CD14-positive monocyte (primary cell): ENCODE results near the gene ST7. TPM values are rescaled to one million over a fixed set of nuclear protein-coding genes. Genes with fewer than 3 reads are reported as not detected.

Source experiments
- DNase-seq, 3 donors: peaks; one replicate each; pipeline ENCODE4 v3.0.0-alpha.2; 2011 to 2022
- H2AFZ ChIP-seq: 2 replicates; pipeline ENCODE4 v1.6.0; 2012; ENCODE audit warnings: mild to moderate bottlenecking, low read depth, low read length, inconsistent platforms; ENCODE audit not compliant: insufficient read depth, poor library complexity, severe bottlenecking
- H3K27ac ChIP-seq, 2 donors: 1 replicate in 1 of 2; 2 replicates in 1 of 2; pipeline ENCODE4 v1.5.1; 2012 to 2013; ENCODE audit warnings: low read length in 2 of 2, control low read depth in 1 of 2, inconsistent platforms in 1 of 2, low read depth in 1 of 2, mild to moderate bottlenecking in 1 of 2
- H3K27me3 ChIP-seq, 2 donors: one replicate each; pipeline versions ENCODE4 v1.6.0 to v1.6.1; 2011 to 2013; ENCODE audit warnings: low read length in 2 of 2; ENCODE audit not compliant: control insufficient read depth in 2 of 2, insufficient read depth in 2 of 2
- H3K36me3 ChIP-seq, 2 donors: replicated peaks in 1 of 2; 1 replicate in 1 of 2; 2 replicates in 1 of 2; pipeline versions ENCODE4 v1.5.1 to v1.6.1; 2012 to 2013; ENCODE audit warnings: low read length in 2 of 2, control low read depth in 1 of 2, inconsistent platforms in 1 of 2, mild to moderate bottlenecking in 1 of 2; ENCODE audit not compliant: insufficient read depth in 2 of 2, control insufficient read depth in 1 of 2
- H3K4me1 ChIP-seq, 2 donors: 1 replicate in 1 of 2; 2 replicates in 1 of 2; pipeline versions ENCODE4 v1.5.1 to v1.6.1; 2012 to 2013; ENCODE audit warnings: low read length in 2 of 2, control low read depth in 1 of 2, inconsistent platforms in 1 of 2, mild to moderate bottlenecking in 1 of 2, moderate library complexity in 1 of 2; ENCODE audit not compliant: insufficient read depth in 2 of 2, control insufficient read depth in 1 of 2
- H3K4me2 ChIP-seq: replicated peaks from 2 replicates; pipeline ENCODE3; 2012; ENCODE audit warnings: low read length, moderate library complexity, mild to moderate bottlenecking; ENCODE audit not compliant: poor library complexity, severe bottlenecking; ENCODE audit errors: extremely low read depth
- H3K4me3 ChIP-seq, 3 experiments: fragments of 200-600 bp in 1 of 3; sonication (generic) in 1 of 3; replicated peaks in 1 of 3; 1 replicate in 2 of 3; 2 replicates in 1 of 3; pipeline ENCODE4 v1.5.1; 2011 to 2013; ENCODE audit warnings: low read length in 3 of 3, mild to moderate bottlenecking in 3 of 3, control low read depth in 2 of 3, low read depth in 2 of 3, inconsistent platforms in 1 of 3, moderate library complexity in 1 of 3
- H3K79me2 ChIP-seq: 2 replicates; pipeline ENCODE4 v1.6.0; 2012; ENCODE audit warnings: mild to moderate bottlenecking, control low read depth, inconsistent platforms, low read length, moderate library complexity; ENCODE audit not compliant: insufficient read depth
- H3K9ac ChIP-seq: 2 replicates; pipeline ENCODE4 v1.6.0; 2017; ENCODE audit warnings: low read length, mild to moderate bottlenecking; ENCODE audit not compliant: insufficient read depth, poor library complexity, severe bottlenecking
- H3K9me3 ChIP-seq, 2 donors: replicated peaks in 1 of 2; 1 replicate in 1 of 2; 2 replicates in 1 of 2; pipeline versions ENCODE4 v1.5.1 to v1.6.1; 2012 to 2013; ENCODE audit warnings: low read length in 2 of 2, control low read depth in 1 of 2; ENCODE audit not compliant: control insufficient read depth in 1 of 2, insufficient read depth in 1 of 2
- H4K20me1 ChIP-seq: 2 replicates; pipeline ENCODE4 v1.6.0; 2012; ENCODE audit warnings: mild to moderate bottlenecking, low read length, control low read depth, moderate library complexity; ENCODE audit not compliant: insufficient read depth
- H3K27ac Mint-ChIP-seq, 7 donors: one replicate each; pipeline ENCODE4 v1.8.0; 2020; ENCODE audit warnings: mild to moderate bottlenecking in 7 of 7, mixed read lengths in 7 of 7, moderate library complexity in 6 of 7, inconsistent platforms in 2 of 7
- H3K27me3 Mint-ChIP-seq, 3 donors: one replicate each; pipeline ENCODE4 v1.8.0; 2021 to 2022; ENCODE audit warnings: low read depth in 3 of 3, mild to moderate bottlenecking in 3 of 3, mixed read lengths in 3 of 3, moderate library complexity in 3 of 3, inconsistent platforms in 1 of 3
- H3K36me3 Mint-ChIP-seq, 2 donors: one replicate each; pipeline ENCODE4 v1.8.0; 2020; ENCODE audit warnings: mixed read lengths in 2 of 2, inconsistent platforms in 1 of 2, mild to moderate bottlenecking in 1 of 2
- H3K4me1 Mint-ChIP-seq: one replicate; pipeline ENCODE4 v1.8.0; 2020; ENCODE audit warnings: mild to moderate bottlenecking, mixed read lengths
- H3K4me3 Mint-ChIP-seq, 2 donors: one replicate each; pipeline ENCODE4 v1.8.0; 2020; ENCODE audit warnings: mild to moderate bottlenecking in 2 of 2, mixed read lengths in 2 of 2, moderate library complexity in 1 of 2
- H3K9me3 Mint-ChIP-seq, 7 donors: one replicate each; pipeline ENCODE4 v1.8.0; 2020 to 2022; ENCODE audit warnings: mixed read lengths in 7 of 7, mild to moderate bottlenecking in 6 of 7, moderate library complexity in 6 of 7, inconsistent platforms in 2 of 7
- CTCF ChIP-seq: fragments of 200-600 bp; IDR thresholded peaks from one replicate; pipeline ENCODE4 v1.8.0; 2022; ENCODE audit warnings: antibody characterized with exemption, mild to moderate bottlenecking
- whole genome bisulfite sequencing: methylation state at CpG from one replicate; pipeline ENCODE4 v1.1.5; 2013; ENCODE audit warnings: missing lambda C conversion rate; ENCODE audit not compliant: insufficient coverage; 5-methylcytosine and 5-hydroxymethylcytosine counted together
- intact Hi-C, 2 donors: fragments of 100-400 bp; cut with micrococcal nuclease; formaldehyde crosslinking; loops; one replicate each; pipeline versions ENCODE4 v1.15.0 to v1.15.1; 2023
- polyA plus RNA-seq, 3 donors: library from polyadenylated mRNA; depleted of rRNA in 1 of 3; unstranded in 2 of 3; stranded (reverse) in 1 of 3; fragments of 300-500 nt in 2 of 3; fragments of >200 nt in 1 of 3; fragmentation: Illumina TruSeq in 2 of 3; gene quantifications; 1 replicate in 2 of 3; 2 replicates in 1 of 3; pipeline ENCODE4 v1.2.3, GENCODE V29; 2012 to 2021

Gene ST7
- polyA plus RNA-seq, 3 donors = 3.6 to 5.5 (median 4.1) TPM

GRCh38 chr7:117122536-117122935 is 169.2 kb downstream of the ST7 start:
- no peaks in the 10 kb centered on the region for H3K9me3 Mint-ChIP-seq
- H3K27ac Mint-ChIP-seq = no peak overlapping the region
- no peak overlapping the region for H3K9ac ChIP-seq
- H3K4me3 ChIP-seq = no peak overlapping the region
- H3K27me3 Mint-ChIP-seq = peaks cover 0 to 2% (median 0%) of the 10 kb centered on the region in 3 donors
- H3K79me2 ChIP-seq = no peaks in the 10 kb centered on the region
- no peaks in the 10 kb centered on the region for H3K27me3 ChIP-seq
- no peak for DNase-seq
- no peak overlapping the region for H3K4me2 ChIP-seq
- H3K27ac ChIP-seq = no peak overlapping the region
- H3K36me3 ChIP-seq = no peaks in the 10 kb centered on the region
- H3K9me3 ChIP-seq = no peaks in the 10 kb centered on the region
- no peak overlapping the region for H2AFZ ChIP-seq
- H3K4me3 Mint-ChIP-seq = no peak overlapping the region
- intact Hi-C loops = no loop called here
- no peak for TF ChIP-seq CTCF
- no peaks in the 10 kb centered on the region for H4K20me1 ChIP-seq
- peaks cover 8 to 10% of the 10 kb centered on the region in 2 donors for H3K4me1 ChIP-seq
- peaks cover 5 to 8% of the 10 kb centered on the region in 2 donors for H3K36me3 Mint-ChIP-seq
- H3K4me1 Mint-ChIP-seq = peaks cover 8% of the 10 kb centered on the region

- H3K27ac ChIP-seq = no peak overlapping the region
- no peaks in the 10 kb centered on the region for H3K79me2 ChIP-seq
- 83% methylated on average over 1 of the region's 2 CpGs for WGBS
- peaks cover 5 to 8% of the 10 kb centered on the region in 2 donors for H3K36me3 Mint-ChIP-seq
- H4K20me1 ChIP-seq = no peaks in the 10 kb centered on the region
- H3K4me1 Mint-ChIP-seq = peaks cover 8% of the 10 kb centered on the region
- no peak overlapping the region for H2AFZ ChIP-seq
- DNase-seq = no peak
- intact Hi-C loops = no loop called here
- H3K9ac ChIP-seq = no peak overlapping the region
- no peaks in the 10 kb centered on the region for H3K9me3 Mint-ChIP-seq
- no peak overlapping the region for H3K4me3 ChIP-seq
- peaks cover 8 to 10% of the 10 kb centered on the region in 2 donors for H3K4me1 ChIP-seq
- TF ChIP-seq CTCF = no peak
- H3K36me3 ChIP-seq = no peaks in the 10 kb centered on the region
- H3K9me3 ChIP-seq = no peaks in the 10 kb centered on the region
- no peaks in the 10 kb centered on the region for H3K27me3 ChIP-seq
- H3K4me3 Mint-ChIP-seq = no peak overlapping the region
- peaks cover 0 to 2% (median 0%) of the 10 kb centered on the region in 3 donors for H3K27me3 Mint-ChIP-seq
- no peak overlapping the region for H3K27ac Mint-ChIP-seq
- no peak overlapping the region for H3K4me2 ChIP-seq
These were observed 170.1 kb downstream of the ST7 start for GRCh38 chr7:117123311-117123926.
